ENCODE data around the gene IL17F.
"Not testable (repeated sequence)": the region's sequence is repeated elsewhere in the genome, so short reads cannot be mapped to it uniquely, and the experiment has no call there.

The IL17F gene

DNA sequence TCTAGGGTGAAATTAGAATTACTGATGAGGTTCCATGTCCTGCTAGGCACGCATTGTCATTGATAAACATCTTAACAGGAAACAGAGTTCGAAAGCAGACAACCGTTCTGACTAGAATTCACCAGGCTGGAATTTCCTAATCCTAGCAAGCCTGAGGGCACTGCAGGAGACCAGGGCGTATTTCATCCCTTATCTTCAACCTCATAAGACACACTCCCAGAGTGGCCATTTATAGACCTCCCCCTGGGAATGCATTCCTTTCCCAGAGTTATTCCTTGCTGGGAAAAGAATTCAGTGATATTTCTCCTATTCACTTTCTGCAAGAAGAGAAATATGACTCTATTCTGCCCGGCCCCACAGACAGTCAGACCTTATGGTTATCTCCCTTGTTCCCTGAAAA lies 44.2 kb downstream of the IL17F start:
- in situ Hi-C loops (cut with MboI; ENCODE audit: low sequenced_read_pairs), result not testable (repeated sequence)

DNA sequence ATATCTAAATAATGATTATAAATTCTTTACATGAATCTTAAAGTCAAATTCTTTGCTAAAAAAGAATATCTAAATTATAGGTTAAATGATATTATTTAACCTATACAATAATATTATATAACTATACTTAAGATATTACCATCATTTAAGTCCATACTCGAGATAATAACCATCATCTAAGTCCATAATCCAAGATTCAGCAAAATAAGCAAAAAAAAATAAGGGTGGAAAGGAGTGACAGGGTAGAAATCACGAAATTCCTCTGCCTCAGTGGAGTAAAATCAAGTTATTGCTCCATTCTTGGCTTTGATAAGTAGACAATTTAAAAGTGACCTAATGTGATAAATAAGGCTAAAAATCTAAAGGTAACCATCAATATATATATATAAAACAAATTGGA lies 48.4 kb downstream of the IL17F start:
- in situ Hi-C loops (cut with MboI; ENCODE audit: low sequenced_read_pairs), result no loop called here

DNA sequence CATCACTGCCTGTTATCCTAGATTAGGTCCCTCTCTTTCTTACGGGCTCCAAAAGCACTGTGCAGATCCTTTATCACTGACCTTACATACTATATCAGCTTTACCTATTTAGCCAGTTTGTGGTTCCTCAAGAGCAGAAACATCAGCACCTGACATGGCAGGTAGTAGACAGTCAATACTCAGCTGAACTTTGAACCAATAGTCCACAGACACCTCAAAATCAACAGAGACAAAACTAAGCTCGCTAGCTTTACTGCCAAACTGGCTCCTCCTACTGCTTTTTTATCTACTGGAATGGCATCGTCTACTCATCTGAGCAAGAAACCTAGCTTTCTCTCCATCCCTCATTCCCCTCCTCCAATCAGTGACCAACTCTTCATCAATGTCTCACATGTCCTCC lies 52.5 kb downstream of the IL17F start:
- in situ Hi-C loops (cut with MboI; ENCODE audit: low sequenced_read_pairs), result no loop called here

DNA sequence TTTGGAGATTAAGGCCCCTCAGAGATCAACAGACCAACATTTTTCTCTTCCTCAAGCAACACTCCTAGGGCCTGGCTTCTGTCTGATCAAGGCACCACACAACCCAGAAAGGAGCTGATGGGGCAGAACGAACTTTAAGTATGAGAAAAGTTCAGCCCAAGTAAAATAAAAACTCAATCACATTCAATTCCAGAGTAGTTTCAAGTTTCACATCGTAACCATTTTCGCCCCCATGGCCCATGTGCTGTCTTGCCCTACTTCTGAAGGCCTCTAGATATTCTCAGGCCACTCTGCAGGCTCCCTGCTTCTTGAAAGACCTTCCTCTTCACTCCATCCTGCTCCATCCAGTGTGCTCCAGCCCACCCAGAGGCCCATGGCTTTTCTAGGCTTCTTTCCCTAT lies 53.9 kb downstream of the IL17F start:
- in situ Hi-C loops (cut with MboI; ENCODE audit: low sequenced_read_pairs), result no loop called here

DNA sequence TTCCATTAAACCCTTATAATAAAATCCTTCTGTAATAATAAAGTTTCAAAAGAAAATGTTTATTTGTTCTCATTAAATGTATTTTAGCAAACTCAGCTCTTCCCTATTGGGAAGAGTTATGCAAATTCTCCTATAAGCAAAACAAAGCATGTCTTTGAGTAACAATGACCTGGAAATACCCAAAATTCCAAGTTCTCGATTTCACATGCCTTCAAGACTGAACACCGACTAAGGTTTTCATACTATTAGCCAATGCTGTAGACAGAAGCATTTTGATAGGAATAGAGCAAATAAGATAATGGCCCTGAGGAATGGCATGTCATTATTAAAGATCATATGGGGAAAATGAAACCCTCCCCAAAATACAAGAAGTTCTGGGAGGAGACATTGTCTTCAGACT lies 54.3 kb downstream of the IL17F start:
- in situ Hi-C loops (cut with MboI; ENCODE audit: low sequenced_read_pairs), result no loop called here

DNA sequence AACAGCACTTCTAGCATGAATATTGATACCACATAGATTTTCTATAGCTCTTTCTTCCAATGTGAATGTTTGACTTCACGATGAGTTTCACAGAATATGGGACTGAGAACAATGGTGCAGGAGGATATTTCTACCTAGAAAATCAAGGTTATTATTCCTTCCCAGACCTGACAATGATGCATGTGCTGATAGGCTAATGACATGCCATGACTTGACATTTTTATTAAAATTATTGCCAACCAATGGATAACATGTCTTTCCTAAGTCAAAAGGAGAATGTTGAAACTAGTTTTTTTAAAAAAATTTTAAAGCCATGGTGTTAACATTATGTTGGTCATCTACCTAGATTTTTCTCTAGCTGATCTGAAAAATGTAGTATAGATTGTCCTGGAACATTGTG lies 57.2 kb downstream of the IL17F start:
- in situ Hi-C loops (cut with MboI; ENCODE audit: low sequenced_read_pairs), result no loop called here

Data from HL-60/S4 treated with phorbol 12-myristate 13-acetate at 8.2 ng/mL for 4 days and 3 days (cell line).